ENCODE measurements around the gene HCN1.

The HCN1 gene

GRCh38 chr5:45205403-45205961 is 490.7 kb downstream of the HCN1 start:
- no peaks in the 10 kb centered on the region for H3K9me3 ChIP-seq
- no peak overlapping the region for H3K4me3 ChIP-seq (ENCODE audit: low read depth in 1 of 2, low read length in 1 of 2)
- TF ChIP-seq, protein P1, sequence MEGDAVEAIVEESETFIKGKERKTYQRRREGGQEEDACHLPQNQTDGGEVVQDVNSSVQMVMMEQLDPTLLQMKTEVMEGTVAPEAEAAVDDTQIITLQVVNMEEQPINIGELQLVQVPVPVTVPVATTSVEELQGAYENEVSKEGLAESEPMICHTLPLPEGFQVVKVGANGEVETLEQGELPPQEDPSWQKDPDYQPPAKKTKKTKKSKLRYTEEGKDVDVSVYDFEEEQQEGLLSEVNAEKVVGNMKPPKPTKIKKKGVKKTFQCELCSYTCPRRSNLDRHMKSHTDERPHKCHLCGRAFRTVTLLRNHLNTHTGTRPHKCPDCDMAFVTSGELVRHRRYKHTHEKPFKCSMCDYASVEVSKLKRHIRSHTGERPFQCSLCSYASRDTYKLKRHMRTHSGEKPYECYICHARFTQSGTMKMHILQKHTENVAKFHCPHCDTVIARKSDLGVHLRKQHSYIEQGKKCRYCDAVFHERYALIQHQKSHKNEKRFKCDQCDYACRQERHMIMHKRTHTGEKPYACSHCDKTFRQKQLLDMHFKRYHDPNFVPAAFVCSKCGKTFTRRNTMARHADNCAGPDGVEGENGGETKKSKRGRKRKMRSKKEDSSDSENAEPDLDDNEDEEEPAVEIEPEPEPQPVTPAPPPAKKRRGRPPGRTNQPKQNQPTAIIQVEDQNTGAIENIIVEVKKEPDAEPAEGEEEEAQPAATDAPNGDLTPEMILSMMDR (IDR thresholded peaks at IDR 0.05): no peak
- H3K36me3 ChIP-seq: no peaks in the 10 kb centered on the region
- H3K27ac ChIP-seq: no peak overlapping the region
- no peaks in the 10 kb centered on the region for H3K4me1 ChIP-seq (ENCODE audit: control insufficient read depth in 1 of 2, insufficient read depth in 1 of 2, low read depth in 1 of 2, low read length in 1 of 2)
- no peaks in the 10 kb centered on the region for H3K27me3 ChIP-seq
